NOMO-1 treated with dmso at 0.1 percent for 144 hours (cell line): ENCODE data around the gene ACTN1.
"Not testable (repeated sequence)": the region's sequence is repeated elsewhere in the genome, so short reads cannot be mapped to it uniquely, and the experiment has no call there.

Experiments
- DNase-seq: peaks from one replicate; lab custom pipeline; 2025; ENCODE audit not compliant: unreplicated experiment; lab: John Stamatoyannopoulos, UW

Gene ACTN1

DNA sequence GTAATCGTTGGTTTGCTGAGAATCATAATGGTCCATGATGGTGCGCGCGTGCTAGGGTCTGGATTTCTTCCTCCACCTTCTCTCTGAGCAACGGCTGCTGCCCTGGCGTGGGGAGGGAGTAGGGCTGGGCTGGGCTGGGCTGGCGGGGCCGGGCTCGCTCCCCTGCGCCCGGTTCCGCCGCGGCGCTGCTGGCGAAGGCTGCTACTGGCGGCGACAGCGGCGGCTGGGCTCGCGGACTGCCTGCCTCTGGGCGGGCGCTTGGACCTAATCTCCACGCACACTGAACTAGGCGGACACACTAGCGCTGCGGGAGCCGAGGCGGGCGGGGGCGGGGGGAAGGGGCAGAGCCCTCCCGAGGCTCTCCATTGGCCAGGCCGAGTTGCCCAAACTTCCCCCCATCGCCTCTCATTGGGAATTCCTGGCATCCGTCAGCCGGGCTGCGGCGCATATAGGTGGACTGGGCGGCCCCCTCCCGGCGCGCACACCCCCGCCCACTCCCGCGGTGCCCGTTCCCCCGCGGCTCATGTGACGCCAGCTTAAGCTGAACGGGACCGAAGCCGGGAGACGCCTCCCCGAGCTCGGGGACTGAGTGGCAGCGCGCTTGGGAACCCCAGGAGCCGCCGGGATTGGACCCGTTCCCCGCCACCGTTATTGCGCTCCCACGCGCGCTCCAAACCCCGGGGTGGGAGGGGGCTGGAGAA is at the start of gene ACTN1:
Gene ACTN1 (minus strand): TSS at position 282 of the 701 bp plus-strand sequence. CDS start 246 bp downstream, at position 36.
- peak; percentile 89 for DNase-seq

DNA sequence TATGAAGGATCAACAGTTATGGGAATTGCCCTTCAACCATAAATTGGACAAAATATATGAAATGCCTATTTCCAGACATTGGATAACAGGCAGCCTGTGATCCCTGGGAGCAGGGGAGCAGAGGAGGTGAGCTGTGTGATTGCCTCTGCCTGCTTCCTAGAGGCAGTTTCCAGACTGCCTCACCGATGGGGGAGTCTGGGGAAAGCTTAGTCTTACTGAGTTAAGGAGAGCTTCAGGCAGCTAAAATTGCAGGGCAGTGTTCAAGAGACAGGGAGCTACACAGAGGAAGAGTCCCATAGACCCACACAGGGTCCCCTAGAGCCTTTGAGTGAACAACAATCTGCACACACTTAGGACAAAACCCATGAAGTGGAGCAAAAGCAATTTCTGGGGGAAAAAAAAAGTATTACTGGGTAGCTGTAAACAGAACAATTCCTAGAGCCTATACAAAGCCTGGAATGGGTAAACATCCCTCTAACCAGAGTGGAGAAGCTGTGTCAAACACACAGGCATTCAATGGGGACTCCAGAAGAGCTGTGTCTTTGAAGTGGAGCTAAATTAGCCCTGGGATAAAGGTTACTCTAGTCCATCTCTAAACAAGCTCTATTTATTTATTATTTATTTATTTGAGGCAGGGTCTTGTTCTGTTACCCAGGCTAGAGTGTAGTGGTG is 48.3 kb upstream of the ACTN1 start:
- no peak for DNase-seq

DNA sequence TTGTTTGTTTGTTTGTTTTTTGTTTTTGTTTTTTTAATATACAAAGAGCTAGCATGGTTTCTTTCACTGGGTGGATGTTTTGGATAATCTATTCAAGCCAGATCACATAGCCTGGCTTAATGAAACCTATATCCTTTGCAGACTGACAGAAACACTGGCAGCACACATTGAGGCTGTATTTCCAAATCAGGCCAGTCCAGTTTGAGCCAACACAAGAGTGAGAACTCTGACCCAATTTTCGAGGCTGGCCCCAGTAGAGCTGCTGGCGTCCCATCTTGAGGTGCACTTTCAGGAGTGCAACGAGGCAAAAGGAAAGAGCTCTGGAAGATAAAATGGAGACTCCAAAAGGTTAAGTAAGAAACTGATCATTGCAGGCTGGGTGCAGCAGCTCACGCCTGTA is 43.9 kb upstream of the ACTN1 start:
- DNase-seq: no peak

DNA sequence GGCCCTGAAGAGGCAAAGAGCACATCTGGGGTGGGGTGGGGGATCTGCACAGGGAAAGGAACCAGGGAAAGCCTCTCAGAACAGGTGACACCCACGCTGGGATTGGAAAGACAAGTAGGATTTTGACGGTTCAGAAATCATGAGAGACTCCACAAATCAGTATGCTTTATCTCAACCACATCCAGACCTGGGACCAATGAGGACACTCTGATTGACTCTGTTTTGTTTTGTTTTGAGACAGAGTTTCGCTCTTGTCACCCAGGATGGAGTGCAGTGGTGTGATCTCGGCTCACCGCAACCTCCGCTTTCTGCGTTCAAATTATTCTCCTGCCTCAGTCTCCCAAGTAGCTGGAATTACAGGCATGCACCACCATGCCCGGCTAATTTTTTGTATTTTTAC is 43.0 kb upstream of the ACTN1 start:
- DNase-seq: not testable (repeated sequence)

DNA sequence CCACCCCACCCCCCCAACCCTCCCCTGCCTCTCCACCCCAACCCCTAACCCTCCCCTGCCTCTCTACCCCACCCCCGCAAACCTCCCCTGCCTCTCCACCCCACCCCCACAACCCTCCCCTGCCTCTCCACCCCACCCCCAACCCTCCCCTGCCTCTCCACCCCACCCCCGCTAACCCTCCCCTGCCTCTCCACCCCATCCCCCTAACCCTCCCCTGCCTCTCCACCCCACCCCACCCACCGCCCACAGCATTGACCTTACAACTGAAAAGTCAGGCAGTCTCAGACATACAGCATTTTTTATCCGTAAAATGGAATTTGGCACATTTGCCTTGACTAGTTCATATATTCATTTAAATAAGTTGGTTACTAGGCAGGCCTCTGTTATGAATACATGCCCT is 38.6 kb upstream of the ACTN1 start:
- no peak for DNase-seq

DNA sequence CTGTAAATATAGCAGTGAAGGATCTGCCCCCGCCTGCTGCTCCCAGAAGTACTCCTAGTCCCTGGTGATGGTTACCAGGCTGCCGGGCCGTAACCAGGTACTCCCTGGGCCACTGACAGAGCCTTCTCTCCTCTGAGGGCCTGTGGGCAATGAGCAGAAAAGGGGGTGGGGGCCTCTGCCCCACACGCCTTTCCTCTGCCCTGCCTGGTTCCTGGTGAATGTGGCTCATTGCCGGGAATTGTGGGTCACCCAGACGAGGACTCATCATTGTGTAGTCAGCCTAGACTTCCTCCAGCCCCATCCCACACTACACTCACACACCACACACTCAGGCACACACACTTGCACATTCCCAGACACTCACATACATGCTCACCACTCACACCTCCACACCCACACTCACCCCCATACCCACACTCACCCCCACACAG is 35.7 kb upstream of the ACTN1 start:
- no peak for DNase-seq

DNA sequence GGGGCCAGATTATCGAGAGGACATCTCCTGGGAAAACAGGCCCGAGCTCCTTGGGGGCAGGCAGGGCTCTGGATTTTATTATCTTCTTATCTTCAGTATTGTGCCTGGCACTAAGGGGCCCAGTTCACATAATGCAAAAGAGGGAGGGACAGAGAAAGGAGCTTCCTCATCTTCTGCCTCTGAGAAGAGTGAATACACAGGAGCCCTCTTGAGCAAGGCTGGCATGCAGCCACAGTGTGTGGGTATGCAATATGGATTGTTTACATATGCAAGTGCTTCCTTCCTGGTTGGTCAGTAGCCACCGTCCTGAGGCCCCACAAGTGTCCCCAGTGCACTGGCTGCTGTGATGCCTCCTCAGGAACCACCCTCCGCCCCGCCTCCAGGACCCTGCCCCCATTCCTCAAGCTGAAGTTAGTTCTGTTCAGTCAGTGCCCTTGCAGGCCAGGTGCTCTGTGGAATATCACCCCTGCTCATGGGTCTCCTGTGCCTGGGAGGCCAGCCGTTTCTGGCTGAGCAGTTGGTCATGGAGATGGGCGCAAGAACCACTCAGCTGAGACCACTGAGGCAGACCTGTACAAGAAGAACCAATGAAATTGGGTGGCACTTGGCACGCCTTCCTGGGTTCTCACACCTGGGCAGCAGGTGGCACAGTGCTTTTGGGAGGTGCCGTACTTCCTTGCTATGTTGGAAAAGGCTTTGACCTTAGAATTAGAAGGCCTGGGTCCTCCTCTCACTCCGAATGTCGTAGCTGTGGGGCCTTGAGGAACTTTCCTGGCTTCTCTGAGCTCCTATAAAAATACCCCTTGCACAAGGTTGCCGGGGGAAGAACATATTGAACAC is 35.1 kb upstream of the ACTN1 start:
- peak; percentile 96 for DNase-seq

DNA sequence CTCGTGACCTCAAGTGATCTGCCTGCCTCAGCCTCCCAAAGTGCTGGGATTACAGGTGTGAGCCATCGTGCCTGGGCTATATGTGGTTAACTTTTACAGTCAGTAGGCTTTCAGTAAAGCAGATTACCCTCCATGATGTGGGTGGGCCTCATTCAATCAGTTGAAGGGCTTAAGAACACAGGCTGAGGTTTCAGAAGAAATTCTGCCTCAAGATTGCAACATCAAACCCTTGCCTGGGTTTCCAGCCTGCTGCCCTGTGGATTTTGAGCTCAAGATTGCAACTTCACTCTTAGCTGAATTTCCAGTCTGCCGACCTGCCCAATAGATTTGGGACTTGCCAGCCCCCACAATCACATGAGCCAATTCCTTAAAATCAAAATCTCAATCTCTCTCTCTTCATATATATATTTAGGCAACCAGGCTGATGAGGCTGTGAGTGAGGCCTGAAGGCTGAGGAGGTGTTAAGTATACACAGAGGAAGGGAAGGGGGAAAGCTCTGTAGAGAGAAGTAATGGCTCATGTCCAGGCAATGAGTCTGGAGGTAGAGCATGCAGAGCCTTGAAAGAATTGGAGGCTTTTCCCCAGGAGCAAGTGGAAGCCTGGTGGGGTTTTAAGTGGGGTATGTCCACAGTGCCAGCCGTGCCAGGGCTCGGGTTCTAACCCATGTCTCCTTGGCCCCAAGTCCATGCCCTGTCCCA is 33.3 kb upstream of the ACTN1 start:
- peak; percentile 18 for DNase-seq

DNA sequence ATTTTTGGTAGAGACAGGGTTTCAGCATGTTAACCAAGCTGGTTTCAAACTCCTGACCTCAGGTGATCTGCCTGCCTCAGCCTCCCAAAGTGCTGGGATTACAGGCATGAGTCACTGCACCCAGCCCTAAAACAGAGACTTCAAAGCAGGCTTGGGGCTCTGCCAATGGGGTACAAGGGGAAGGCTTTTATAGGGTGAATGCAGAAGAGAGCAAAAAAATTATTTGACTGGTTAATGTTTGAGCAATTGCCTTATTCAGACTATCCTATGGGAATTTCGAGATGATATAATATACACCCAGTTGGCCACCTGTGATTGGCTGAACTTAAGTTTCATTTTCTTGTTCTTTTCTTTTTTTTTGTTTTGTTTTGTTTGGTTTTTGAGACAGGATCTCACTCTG is 31.5 kb upstream of the ACTN1 start:
- no peak for DNase-seq

DNA sequence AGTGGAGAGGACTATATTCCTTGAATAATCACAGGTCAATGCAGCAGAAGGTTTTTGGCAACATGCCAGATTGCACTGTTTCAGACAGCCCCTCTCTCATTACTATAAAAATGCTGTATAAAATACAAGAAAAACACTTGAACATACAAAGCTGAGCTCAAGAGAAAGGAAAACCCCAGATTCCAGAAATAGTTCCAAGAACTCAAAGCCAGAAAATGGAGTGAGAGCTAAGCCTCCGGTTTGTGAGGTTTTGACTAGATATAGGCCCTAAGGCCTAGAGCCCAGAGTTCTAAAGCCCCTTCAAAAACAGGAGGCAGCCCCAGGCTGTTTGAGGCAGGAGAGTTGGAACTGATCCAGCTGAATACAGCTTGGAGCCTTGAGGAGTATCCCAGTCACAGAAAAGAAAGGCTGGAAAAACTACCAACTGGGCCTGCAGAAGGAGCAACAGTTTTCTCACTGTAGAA is 29.4 kb upstream of the ACTN1 start:
- no peak for DNase-seq

DNA sequence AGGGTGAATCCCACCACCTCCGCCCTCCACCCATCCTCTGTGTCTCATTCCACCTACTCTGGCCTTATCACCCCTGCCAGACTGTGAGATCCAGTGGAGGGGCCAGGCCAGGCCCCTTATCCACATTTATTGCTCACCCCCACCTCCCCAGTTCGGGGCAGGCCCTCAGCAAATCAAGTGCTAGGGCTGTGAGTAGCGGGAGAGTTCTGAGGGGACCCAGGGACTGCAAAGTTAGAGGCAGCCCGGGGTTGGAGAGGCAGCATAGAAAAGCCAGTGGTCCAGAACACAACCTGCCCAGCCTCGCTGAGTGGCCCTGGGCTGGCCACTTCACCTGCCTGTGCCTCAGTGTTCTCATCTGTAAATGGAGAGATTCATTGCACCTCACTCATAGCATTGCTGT is 27.2 kb upstream of the ACTN1 start:
- no peak for DNase-seq

DNA sequence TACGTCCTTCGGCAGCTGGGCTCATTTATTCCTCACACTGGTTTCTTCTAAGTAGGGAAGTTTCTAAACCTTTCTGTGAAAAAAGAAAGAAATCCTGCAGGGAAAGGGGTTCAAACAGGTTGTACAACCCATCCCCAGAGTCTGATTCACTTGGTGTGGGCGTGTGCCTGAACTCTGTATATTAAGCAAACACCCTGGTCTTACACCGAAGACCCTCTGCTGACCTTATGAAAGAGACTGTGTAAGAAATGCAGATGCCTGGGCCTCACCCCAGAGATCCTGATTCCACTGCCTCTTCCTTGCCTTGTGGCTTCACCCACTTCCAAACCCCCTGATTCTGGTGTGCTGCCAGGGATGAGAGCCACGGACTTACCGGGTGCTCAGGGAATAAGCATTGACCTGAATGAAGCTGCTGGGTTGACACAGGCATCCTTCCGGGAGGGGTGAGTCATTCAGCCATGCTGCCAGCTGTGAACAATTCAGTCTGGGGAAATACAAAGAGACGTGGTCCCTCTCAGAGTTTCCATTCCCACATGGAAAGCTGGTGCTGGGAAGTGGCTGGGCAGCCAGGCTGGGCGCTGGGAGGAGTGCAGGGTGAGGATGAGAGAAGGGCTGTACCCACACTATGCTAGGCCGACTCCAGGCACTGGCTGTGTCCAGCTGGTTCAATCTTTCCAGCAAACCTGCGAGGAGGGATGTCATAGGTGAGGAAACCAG is 26.5 kb upstream of the ACTN1 start:
- DNase-seq: no peak

DNA sequence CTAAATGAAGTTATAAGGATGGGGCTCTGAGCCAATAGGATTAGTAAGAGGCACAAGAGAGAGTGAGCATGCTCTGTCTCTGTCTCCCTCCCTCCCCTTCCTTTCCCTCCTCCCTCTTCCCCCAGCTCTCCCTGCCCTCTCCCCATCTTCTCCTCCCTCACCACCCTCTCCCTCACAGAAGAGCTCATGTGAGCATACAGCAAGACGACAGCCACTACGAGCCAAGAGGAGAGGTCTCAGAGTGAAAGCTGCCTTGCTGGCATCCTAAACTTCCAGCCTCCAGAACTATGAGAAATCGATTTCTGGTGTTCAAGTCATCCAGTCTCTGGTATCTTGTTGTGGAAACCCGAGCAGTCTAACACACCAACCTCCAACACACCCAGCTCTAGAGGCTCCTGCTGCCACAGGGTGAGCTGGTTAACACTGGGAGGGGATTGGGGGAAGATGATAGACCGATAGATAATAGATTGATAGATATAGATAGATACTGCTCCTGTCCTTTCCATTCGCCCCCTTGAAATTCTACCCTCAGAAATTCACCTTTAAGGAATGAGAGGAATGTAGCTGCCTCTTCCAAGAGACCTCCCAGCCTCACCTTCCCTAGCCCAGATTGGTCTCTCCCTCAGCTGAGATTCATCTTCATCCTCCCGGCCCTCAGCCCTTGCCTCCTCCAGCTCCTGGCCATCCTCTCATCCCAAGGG is 25.8 kb upstream of the ACTN1 start:
- no peak for DNase-seq

DNA sequence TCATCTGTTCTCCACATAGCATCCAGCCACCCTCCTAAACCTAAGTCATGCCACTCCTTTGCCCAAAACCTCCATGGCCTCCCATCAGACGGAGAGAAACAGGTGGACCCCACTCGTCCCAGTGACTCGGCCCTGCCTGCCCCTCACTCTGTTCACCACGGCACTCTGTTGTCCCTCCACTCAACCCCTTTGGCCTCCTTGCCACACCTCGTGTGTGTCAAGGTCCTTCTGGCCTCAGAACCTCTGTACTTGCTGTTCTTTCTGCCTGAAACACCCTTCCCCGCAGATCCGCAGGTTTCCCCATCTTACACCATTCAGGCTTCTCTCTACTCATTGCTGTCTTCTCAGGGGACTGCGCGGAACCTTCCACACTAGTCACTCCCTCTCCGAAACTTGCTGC is 24.5 kb upstream of the ACTN1 start:
- no peak for DNase-seq

DNA sequence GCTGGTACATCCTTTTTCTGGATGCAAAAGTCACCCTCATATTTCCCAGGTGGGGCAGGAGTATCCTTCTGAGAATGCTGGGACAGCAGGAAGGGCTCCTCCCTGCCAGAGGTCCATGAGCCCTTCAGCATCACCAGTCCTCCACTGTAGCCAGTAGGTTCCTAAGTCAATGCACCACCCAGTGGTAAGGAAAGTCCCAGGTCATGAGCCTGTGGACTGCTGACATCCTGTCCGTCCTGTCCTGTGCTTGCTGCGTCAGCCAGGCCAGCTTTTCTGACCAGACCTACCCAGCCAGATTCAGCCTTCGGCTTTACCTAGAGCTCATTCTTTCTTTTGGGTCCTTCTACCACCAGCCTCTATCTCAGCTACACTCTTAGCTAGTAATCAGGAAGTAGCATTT is 23.0 kb upstream of the ACTN1 start:
- DNase-seq: no peak

DNA sequence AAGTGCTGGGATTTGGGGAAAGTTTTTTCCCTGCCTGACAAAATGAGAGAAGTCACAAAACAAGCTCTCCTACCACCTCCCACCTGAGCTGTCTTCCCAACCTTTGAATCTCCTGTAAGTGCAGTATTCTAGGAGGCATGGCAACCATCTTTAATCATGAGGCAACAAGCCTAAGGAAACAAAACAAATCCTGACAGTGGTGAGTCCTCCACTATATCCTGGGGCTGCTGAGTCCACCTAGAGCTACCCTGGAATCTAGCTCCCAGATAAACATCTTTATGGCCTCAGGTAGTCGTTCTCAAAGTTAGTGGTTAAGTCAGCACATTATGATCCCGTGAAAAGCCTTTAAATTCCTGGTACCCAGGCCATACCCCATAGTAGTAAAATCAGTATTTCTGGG is 22.3 kb upstream of the ACTN1 start:
- no peak for DNase-seq

DNA sequence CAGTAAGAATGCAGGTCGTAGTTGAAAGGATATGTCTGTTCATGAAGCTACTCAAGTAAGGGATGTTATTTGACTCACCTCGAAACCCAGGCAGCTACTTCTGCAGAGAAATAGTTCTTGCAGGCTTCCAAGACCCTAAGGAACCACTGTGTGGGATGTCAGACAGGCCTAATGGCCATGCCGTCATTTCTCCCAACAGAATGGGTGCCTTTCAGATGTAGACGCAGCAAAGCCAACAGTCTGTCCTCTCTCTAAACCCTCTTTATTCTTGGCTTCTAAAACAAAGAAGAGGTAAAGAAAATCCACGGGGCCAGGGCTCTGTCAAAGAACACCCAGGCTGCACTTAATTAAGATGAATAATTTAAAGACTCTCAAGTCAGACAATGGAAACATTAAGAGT is 19.0 kb upstream of the ACTN1 start:
- no peak for DNase-seq

DNA sequence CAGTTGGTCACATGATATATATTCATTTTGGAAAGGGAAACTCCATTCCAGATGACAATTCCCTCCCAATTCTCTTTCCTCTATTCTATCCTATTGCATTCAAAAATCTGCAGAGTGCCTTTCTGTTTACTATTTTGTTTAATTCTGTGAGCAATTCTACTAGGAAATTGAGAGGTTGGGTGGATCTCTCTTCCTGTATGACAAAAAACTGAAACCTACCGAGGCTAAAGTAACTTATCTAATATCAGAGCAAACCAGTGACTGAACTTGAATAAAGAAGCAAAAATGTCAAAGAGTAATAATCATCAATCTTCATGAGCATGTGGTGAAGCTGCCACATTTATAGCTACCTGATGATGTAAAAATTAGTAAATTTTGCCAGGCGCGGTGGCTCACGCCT is 16.6 kb upstream of the ACTN1 start:
- no peak for DNase-seq

DNA sequence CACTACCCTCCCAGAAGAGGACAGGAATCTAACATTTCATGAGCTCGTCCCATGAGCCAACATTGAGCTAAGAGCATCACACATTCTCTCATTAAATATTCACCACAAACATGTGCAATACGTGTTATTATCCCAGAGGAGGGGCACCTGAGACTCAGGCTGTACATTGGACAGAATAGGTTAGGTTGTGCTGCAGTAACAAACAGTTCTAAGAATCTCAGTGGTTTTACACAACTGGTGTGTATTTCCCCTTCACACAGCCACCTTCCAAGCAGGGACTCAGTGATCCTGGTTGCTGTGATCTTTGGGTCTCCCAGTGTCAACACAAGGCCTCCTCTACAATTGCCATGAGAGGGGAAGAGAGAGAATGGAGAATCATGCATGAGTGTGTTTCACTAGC is 15.0 kb upstream of the ACTN1 start:
- DNase-seq: no peak

DNA sequence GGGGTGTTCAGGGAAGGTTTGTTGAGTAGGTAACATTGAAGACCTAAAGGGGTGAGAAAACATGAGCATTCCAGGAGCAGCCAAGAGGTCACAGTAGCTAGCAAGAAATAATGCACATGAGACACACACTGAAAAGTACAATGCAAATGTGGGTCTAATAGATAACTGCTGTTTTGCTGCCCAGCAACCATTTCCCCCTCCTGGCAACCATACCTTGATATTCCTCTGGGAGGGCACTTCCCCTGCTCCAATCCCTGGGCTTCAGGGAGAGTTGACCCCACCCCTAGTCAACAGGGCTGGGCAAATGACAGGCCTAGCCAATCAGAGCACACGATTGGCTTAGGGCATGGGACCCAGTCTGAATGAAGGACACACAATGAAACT is 8.5 kb upstream of the ACTN1 start:
- DNase-seq: no peak
